Measurements from ENCODE around the gene DLGAP4.

DNA sequence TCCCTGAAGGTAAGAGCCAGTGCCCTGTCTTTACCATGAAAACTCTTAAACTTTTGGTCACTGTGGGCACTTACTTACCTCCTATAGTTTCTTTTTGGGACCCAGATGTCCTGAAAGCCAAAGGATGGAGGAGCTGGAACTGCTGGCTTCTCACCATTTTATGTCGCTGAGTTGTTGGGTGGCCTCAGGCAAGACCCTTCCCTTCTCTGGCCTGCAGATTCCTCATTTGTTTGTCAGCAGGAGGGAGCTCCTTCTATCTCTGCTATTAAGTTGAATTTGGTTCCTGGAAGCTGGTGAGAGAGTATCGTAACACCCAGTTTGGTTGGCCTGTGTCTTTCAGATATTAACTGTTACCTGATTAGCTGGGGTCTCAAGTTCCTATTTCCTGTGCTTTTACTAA, 167.0 kb downstream of the DLGAP4 start:
- TF ChIP-seq, protein P1, sequence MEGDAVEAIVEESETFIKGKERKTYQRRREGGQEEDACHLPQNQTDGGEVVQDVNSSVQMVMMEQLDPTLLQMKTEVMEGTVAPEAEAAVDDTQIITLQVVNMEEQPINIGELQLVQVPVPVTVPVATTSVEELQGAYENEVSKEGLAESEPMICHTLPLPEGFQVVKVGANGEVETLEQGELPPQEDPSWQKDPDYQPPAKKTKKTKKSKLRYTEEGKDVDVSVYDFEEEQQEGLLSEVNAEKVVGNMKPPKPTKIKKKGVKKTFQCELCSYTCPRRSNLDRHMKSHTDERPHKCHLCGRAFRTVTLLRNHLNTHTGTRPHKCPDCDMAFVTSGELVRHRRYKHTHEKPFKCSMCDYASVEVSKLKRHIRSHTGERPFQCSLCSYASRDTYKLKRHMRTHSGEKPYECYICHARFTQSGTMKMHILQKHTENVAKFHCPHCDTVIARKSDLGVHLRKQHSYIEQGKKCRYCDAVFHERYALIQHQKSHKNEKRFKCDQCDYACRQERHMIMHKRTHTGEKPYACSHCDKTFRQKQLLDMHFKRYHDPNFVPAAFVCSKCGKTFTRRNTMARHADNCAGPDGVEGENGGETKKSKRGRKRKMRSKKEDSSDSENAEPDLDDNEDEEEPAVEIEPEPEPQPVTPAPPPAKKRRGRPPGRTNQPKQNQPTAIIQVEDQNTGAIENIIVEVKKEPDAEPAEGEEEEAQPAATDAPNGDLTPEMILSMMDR (IDR thresholded peaks at IDR 0.05): no peak
- no peak for TF ChIP-seq POLR2A (IDR thresholded peaks at IDR 0.05)
